ENCODE measurements around the gene MYBPC1.

DNA sequence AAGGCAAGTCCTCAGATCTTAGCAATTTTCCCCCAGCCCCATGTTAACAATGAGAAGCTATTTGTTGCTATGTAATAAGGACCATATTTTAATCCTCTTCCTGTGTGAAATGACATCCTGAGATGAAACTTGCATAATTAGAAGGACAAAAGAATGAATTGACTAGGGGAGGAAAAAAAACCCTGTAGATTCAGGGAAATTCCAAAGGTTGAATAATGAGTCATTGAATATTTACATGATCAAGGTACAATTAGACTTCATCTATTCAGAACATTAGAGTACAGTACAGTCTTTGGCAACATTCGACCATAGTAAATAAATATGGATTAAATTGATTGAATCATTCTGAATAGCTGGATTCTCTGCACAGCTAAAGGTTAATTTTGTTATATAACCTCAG is 9.4 kb downstream of the MYBPC1 start:
- TF ChIP-seq, protein P1, sequence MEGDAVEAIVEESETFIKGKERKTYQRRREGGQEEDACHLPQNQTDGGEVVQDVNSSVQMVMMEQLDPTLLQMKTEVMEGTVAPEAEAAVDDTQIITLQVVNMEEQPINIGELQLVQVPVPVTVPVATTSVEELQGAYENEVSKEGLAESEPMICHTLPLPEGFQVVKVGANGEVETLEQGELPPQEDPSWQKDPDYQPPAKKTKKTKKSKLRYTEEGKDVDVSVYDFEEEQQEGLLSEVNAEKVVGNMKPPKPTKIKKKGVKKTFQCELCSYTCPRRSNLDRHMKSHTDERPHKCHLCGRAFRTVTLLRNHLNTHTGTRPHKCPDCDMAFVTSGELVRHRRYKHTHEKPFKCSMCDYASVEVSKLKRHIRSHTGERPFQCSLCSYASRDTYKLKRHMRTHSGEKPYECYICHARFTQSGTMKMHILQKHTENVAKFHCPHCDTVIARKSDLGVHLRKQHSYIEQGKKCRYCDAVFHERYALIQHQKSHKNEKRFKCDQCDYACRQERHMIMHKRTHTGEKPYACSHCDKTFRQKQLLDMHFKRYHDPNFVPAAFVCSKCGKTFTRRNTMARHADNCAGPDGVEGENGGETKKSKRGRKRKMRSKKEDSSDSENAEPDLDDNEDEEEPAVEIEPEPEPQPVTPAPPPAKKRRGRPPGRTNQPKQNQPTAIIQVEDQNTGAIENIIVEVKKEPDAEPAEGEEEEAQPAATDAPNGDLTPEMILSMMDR (IDR thresholded peaks at IDR 0.05), result no peak
- TF ChIP-seq ZFX (IDR thresholded peaks at IDR 0.05; ENCODE audit: borderline replicate concordance), result no peak
